Mesendoderm (in vitro differentiated cells): ENCODE results near the gene TLR2.

Experiments used
- DNase-seq: peaks from one replicate; pipeline ENCODE4 v3.0.0; 2013
- H2AK5ac ChIP-seq: 2 replicates; pipeline ENCODE4 v1.6.1; 2013; ENCODE audit warnings: low read length, inconsistent platforms
- H2BK120ac ChIP-seq: 2 replicates; pipeline ENCODE4 v1.6.1; 2013; ENCODE audit warnings: low read depth, mild to moderate bottlenecking, low read length, moderate library complexity, mixed read lengths
- H2BK15ac ChIP-seq: replicated peaks from 2 replicates; pipeline ENCODE4 v1.6.1; 2013; ENCODE audit warnings: low read depth, mild to moderate bottlenecking, moderate library complexity
- H2BK5ac ChIP-seq: 2 replicates; pipeline ENCODE4 v1.6.1; 2013; ENCODE audit warnings: low read length, inconsistent platforms
- H3K18ac ChIP-seq: 2 replicates; pipeline ENCODE4 v1.6.1; 2013; ENCODE audit warnings: mild to moderate bottlenecking, low read length, mixed read lengths
- H3K23ac ChIP-seq: one replicate; pipeline ENCODE4 v1.6.1; 2013; ENCODE audit warnings: low read length
- H3K27ac ChIP-seq: 2 replicates; pipeline ENCODE4 v1.5.1; 2013; ENCODE audit warnings: low read depth, mild to moderate bottlenecking, inconsistent platforms, low read length, moderate library complexity
- H3K27me3 ChIP-seq: 2 replicates; pipeline ENCODE4 v1.6.1; 2013; ENCODE audit warnings: low read length, control low read depth, mild to moderate bottlenecking, inconsistent platforms; ENCODE audit not compliant: insufficient read depth, poor library complexity
- H3K36me3 ChIP-seq: 2 replicates; pipeline ENCODE4 v1.6.1; 2013; ENCODE audit warnings: low read length, inconsistent platforms; ENCODE audit not compliant: control insufficient read depth, insufficient read depth
- H3K4ac ChIP-seq: one replicate; pipeline ENCODE4 v1.6.1; 2013; ENCODE audit warnings: low read depth, mild to moderate bottlenecking, low read length, moderate library complexity
- H3K4me1 ChIP-seq: 2 replicates; pipeline ENCODE4 v1.6.1; 2013; ENCODE audit warnings: low read depth, low read length, inconsistent platforms; ENCODE audit not compliant: control insufficient read depth
- H3K4me2 ChIP-seq: 2 replicates; pipeline ENCODE4 v1.6.1; 2013; ENCODE audit warnings: low read length
- H3K4me3 ChIP-seq: 2 replicates; pipeline ENCODE4 v1.5.1; 2013; ENCODE audit warnings: mild to moderate bottlenecking, low read length
- H3K56ac ChIP-seq: one replicate; pipeline ENCODE4 v1.6.1; 2013; ENCODE audit warnings: low read length
- H3K79me1 ChIP-seq: 2 replicates; pipeline ENCODE4 v1.6.1; 2013; ENCODE audit warnings: low read length, inconsistent platforms
- H3K79me2 ChIP-seq: 2 replicates; pipeline ENCODE4 v1.6.1; 2013; ENCODE audit warnings: mild to moderate bottlenecking, low read length; ENCODE audit not compliant: control insufficient read depth, insufficient read depth
- H3K9ac ChIP-seq: 2 replicates; pipeline ENCODE4 v1.6.1; 2013; ENCODE audit warnings: low read length, inconsistent platforms
- H4K5ac ChIP-seq: one replicate; pipeline ENCODE4 v1.6.1; 2013; ENCODE audit warnings: low read length
- H4K8ac ChIP-seq: one replicate; pipeline ENCODE4 v1.6.1; 2013; ENCODE audit warnings: low read depth, mild to moderate bottlenecking, control low read depth, low read length, moderate library complexity
- WGBS: extraction: QIAGEN DNeasy Blood & Tissue Kit; methylation state at CpG from one replicate; pipeline ENCODE4 v1.1.7; 2013; ENCODE audit warnings: low lambda C conversion rate, missing lambda C conversion rate; ENCODE audit not compliant: insufficient coverage; ENCODE audit errors: extremely low coverage; 5-methylcytosine and 5-hydroxymethylcytosine counted together

TLR2 gene

GRCh38 chr4:153710681-153711080, 26.6 kb downstream of the TLR2 start:
- Histone ChIP-seq H3K23ac (no peak overlapping the region), H2BK5ac (no peak overlapping the region), H3K4ac (no peak overlapping the region), H2AK5ac (no peak overlapping the region), H3K4me3 (no peak overlapping the region), H3K79me2 (no peaks in the 10 kb centered on the region), H2BK15ac (no peak overlapping the region), H3K4me1 (no peaks in the 10 kb centered on the region), H4K5ac (no peak overlapping the region), H2BK120ac (no peak overlapping the region), H3K9ac (no peak overlapping the region), H3K18ac (no peak overlapping the region), H3K27ac (no peak overlapping the region), H4K8ac (no peak overlapping the region), H3K56ac (no peak overlapping the region), H3K79me1 (no peaks in the 10 kb centered on the region), H3K4me2 (no peak overlapping the region), H3K36me3 (no peaks in the 10 kb centered on the region), H3K27me3 (no peaks in the 10 kb centered on the region)
- no CpG with 5 or more reads among the region's 1 CpG for WGBS
- no peak for DNase-seq

- H3K79me2 ChIP-seq: no peaks in the 10 kb centered on the region
- no peak overlapping the region for H3K56ac ChIP-seq
- no CpG with 5 or more reads among the region's 2 CpGs for WGBS
- H3K23ac ChIP-seq: no peak overlapping the region
- no peaks in the 10 kb centered on the region for H3K79me1 ChIP-seq
- no peak overlapping the region for H3K27ac ChIP-seq
- no peak overlapping the region for H3K18ac ChIP-seq
- H3K36me3 ChIP-seq: no peaks in the 10 kb centered on the region
- no peak overlapping the region for H4K8ac ChIP-seq
- no peak overlapping the region for H4K5ac ChIP-seq
- no peak overlapping the region for H3K4ac ChIP-seq
- H3K4me1 ChIP-seq: no peaks in the 10 kb centered on the region
- H2BK5ac ChIP-seq: no peak overlapping the region
- H2BK120ac ChIP-seq: no peak overlapping the region
- no peak overlapping the region for H2BK15ac ChIP-seq
- no peak for DNase-seq
- H3K27me3 ChIP-seq: no peaks in the 10 kb centered on the region
- no peak overlapping the region for H2AK5ac ChIP-seq
- no peak overlapping the region for H3K4me3 ChIP-seq
- no peak overlapping the region for H3K4me2 ChIP-seq
- H3K9ac ChIP-seq: no peak overlapping the region
These were observed 30.0 kb downstream of the TLR2 start for GRCh38 chr4:153713866-153714646.

GRCh38 chr4:153722036-153722435, 38.0 kb downstream of the TLR2 start:
- Histone ChIP-seq H3K4me1 (no peaks in the 10 kb centered on the region), H3K4ac (no peak overlapping the region), H3K79me1 (no peaks in the 10 kb centered on the region), H3K4me2 (no peak overlapping the region), H3K23ac (no peak overlapping the region), H3K4me3 (no peak overlapping the region), H4K8ac (no peak overlapping the region), H3K56ac (no peak overlapping the region), H3K27me3 (no peaks in the 10 kb centered on the region), H2AK5ac (no peak overlapping the region), H2BK120ac (no peak overlapping the region), H2BK5ac (no peak overlapping the region), H4K5ac (no peak overlapping the region), H2BK15ac (no peak overlapping the region), H3K9ac (no peak overlapping the region), H3K18ac (no peak overlapping the region), H3K27ac (no peak overlapping the region), H3K36me3 (no peaks in the 10 kb centered on the region), H3K79me2 (no peaks in the 10 kb centered on the region)
- DNase-seq: no peak
- WGBS: no CpG with 5 or more reads among the region's 1 CpG

GRCh38 chr4:153724606-153725005, 40.5 kb downstream of the TLR2 start:
- Histone ChIP-seq H4K8ac (no peak overlapping the region), H3K56ac (no peak overlapping the region), H2AK5ac (no peak overlapping the region), H3K18ac (no peak overlapping the region), H3K79me2 (no peaks in the 10 kb centered on the region), H3K4me2 (no peak overlapping the region), H2BK15ac (no peak overlapping the region), H3K79me1 (no peaks in the 10 kb centered on the region), H3K4ac (no peak overlapping the region), H3K36me3 (no peaks in the 10 kb centered on the region), H3K27me3 (no peaks in the 10 kb centered on the region), H3K27ac (no peak overlapping the region), H3K4me3 (no peak overlapping the region), H2BK5ac (no peak overlapping the region), H3K9ac (no peak overlapping the region), H3K23ac (no peak overlapping the region), H3K4me1 (no peaks in the 10 kb centered on the region), H4K5ac (no peak overlapping the region), H2BK120ac (no peak overlapping the region)
- DNase-seq: no peak
- no CpG with 5 or more reads among the region's 5 CpGs for WGBS

- Histone ChIP-seq H3K79me1 (no peaks in the 10 kb centered on the region), H3K56ac (no peak overlapping the region), H2BK5ac (no peak overlapping the region), H2BK15ac (no peak overlapping the region), H3K4me2 (no peak overlapping the region), H3K27ac (no peak overlapping the region), H4K5ac (no peak overlapping the region), H3K4me1 (no peaks in the 10 kb centered on the region), H3K9ac (no peak overlapping the region), H2AK5ac (no peak overlapping the region), H3K4ac (no peak overlapping the region), H3K27me3 (no peaks in the 10 kb centered on the region), H3K4me3 (no peak overlapping the region), H4K8ac (no peak overlapping the region), H3K79me2 (no peaks in the 10 kb centered on the region), H3K23ac (no peak overlapping the region), H3K18ac (no peak overlapping the region), H2BK120ac (no peak overlapping the region), H3K36me3 (no peaks in the 10 kb centered on the region)
- no peak for DNase-seq
- no CpG with 5 or more reads among the region's 5 CpGs for WGBS
These were observed 41.2 kb downstream of the TLR2 start for GRCh38 chr4:153725136-153725830.
